Limb (tissue), 2 donors: ENCODE measurements around the gene FAM236D.
"Not testable (repeated sequence)": the region's sequence is repeated elsewhere in the genome, so short reads cannot be mapped to it uniquely, and the experiment has no call there.

Source experiments
- DNase-seq, 2 donors: peaks; one replicate each; pipeline ENCODE4 v3.0.0-alpha.2; 2016; ENCODE audit errors: extremely low spot score in 2 of 2

The FAM236D gene

GRCh38 chrX:72808110-72808509, at the start of gene FAM236D:
FAM236D (minus strand) TSS chrX:72808210; CDS start chrX:72808110, 100 bp downstream.
- DNase-seq, result not testable (repeated sequence)

DNA sequence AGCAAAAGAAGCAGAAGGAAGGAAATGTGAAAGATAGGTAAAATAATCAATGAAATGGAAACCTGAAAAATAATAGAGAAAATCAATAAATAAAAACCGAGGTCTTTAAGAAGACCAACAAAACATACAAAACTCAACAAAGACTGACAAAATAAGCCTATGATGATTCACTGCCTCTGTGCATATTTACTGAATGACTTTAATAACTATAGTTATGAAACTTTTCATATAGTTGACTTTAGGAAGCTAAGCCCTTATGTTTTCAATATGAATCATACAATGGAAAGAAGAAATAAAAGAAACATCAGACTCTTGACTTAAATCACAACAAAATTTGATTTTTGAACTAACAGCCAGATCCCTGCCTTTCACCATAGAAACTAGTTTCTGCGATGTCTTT, 29.5 kb upstream of the FAM236D start:
- DNase-seq, result not testable (repeated sequence)

DNA sequence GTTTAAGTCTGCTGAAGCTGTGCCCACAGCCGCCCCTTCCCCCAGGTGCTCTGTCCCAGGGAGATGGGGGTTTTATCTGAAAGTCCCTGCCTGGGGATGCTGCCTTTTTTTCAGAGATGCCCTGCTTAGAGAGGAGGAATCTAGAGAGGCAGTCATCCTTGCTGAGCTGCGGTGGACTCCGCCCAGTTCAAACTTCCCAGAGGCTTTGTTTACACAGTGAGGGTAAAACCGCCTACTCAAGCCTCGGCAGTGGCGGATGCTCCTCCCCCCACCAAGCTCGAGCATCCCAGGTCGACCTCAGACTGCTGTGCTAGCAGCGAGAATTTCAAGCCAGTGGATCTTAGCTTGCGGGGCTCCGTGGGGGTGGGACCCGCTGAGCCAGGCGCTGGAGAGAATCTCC, 22.7 kb upstream of the FAM236D start:
- DNase-seq, result not testable (repeated sequence)

DNA sequence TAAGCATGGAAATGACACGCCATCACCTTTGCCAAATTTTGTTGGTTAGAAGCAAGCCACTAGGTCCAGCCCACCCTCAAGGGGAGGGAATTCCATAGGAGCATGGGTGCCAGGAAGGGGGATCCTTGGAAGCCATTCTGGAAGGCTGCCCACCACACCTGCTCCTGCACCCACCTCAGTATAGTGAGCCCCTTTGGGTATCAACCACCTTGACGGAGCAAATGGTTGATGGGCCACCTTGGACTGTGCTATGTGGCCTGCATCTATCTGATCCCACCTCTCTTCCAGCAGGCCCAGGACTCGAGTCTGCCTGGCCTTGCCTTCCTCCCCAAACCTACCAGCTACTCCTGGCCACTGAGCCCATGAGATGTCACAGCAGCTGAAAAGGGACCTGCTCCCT, 17.6 kb downstream of the FAM236D start:
- DNase-seq, result not testable (repeated sequence)

DNA sequence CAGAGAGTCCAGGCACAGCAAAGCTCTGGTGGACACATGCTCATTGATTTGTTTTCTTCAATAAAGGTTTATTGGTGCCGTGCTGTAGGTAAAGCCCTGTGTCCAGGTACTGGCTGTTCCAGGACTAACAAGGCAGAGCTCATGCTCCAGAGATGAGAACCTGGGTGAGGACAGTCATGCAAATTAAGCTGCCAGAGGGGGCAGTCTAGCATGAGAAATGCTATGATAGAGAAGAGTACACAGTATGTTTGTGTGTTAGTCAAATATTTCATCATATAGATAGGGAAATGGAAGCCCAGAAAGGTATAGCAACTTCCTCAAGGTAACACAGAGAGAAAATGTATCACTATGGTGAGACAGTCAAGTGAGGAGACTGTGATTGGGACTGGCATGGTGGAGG, 19.9 kb downstream of the FAM236D start:
- DNase-seq, result not testable (repeated sequence)

DNA sequence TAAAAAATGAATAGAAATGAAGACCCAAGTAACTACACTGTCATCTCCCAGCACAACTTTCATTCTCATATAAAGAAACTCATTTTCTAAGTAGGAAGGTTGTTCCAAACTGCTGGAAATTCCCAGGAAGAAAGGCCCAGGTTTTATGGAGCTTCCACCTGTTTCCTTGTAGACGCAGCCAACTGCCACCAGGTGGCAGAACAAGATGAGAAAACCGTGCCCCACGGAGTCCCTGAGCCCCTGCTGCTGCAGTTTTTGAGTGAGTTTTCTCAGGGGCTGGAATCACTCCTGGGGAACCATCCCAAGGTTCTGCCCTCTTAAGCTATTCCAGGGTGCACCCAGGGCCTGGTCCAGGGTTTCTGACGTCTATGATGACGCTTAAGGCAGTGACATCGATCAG, 24.0 kb downstream of the FAM236D start:
- not testable (repeated sequence) for DNase-seq

DNA sequence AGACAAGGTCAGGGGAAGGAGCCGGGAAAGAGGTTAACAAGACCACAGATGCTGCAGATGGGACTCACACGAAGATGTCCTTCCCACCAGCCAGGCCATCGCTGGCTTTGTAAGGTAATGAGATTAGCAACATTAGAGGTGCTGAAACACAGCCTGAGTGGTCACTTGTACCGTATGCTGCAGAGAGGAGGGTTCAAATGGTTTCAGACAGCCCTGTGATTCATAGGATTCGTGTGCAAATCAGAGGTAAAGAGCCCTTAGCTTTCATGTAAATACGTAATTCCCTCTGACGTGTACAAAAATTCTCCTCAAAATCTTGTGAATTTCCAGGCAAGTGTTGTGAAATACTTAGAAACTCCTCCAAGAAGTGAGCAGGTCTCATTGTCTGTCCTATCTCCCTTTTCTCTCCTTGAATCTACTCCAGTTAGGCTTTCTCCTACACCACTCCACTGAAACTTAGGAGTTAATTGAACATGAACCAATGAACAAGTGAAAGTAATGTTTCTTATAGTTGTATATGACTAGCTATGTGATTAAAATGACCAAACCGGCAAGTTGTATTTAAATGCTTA, 24.6 kb downstream of the FAM236D start:
- DNase-seq, result not testable (repeated sequence)

- DNase-seq, result not testable (repeated sequence)
Observed at GRCh38 chrX:72782560-72782959, 25.4 kb downstream of the FAM236D start, which contains the start of gene FAM236B. FAM236B (minus strand) TSS chrX:72782660; CDS start chrX:72782560, 100 bp downstream.

DNA sequence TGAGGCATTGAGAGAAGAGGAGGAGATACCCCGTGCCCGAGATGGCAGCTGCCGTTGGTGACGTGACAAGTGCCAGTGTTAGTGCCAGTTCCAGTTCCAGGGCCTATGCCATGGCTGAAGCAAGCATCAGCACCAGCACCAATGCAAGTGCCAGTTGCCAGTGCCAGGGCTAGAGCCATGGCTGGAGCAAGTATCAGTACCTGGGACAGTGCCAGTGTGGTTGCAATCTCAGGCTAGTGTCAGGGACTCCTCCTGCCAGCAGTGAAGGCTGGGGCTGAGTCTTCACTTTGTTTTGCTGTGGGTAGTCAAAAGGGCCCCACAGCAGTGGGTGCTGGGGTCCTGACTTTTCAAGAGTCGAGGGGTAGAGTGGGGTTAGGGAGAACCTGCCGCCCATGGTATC, 29.9 kb downstream of the FAM236D start:
- not testable (repeated sequence) for DNase-seq

- not testable (repeated sequence) for DNase-seq
Observed at GRCh38 chrX:72777467-72777790, 30.6 kb downstream of the FAM236D start.

GRCh38 chrX:72776653-72777466, 31.1 kb downstream of the FAM236D start, which contains the start of gene DMRTC1B:
DMRTC1B (plus strand) TSS chrX:72776890; CDS start chrX:72845136, 68,246 bp downstream.
- DNase-seq, result not testable (repeated sequence)

- not testable (repeated sequence) for DNase-seq
Observed at GRCh38 chrX:72760454-72760853, 47.6 kb downstream of the FAM236D start.
